Activated B cell treated with CpG ODN at 0.5 μM for 24 hours (primary cell): ENCODE results near the gene DPF1. TPM values are rescaled to one million over a fixed set of nuclear protein-coding genes. Genes with fewer than 3 reads are reported as not detected.

Experiments
- ATAC-seq: fragments of 200-7000 bp; cut with Tn5 transposase; one replicate; pipeline ENCODE4 v1.10.0; 2021; ENCODE audit warnings: low read depth, mild to moderate bottlenecking, moderate library complexity
- CTCF ChIA-PET: fragments of 350-600 bp; sonication (Branson Sonifier 250); formaldehyde crosslinking; loops from one replicate; lab custom pipeline; 2021; ENCODE audit warnings: antibody characterized with exemption; lab: Charles Lee
- POLR2A ChIA-PET: fragments of 350-600 bp; sonication (Branson Sonifier 250); formaldehyde crosslinking; loops from one replicate; lab custom pipeline; 2021; ENCODE audit warnings: antibody characterized with exemption; lab: Charles Lee
- DNase-seq: peaks from one replicate; pipeline ENCODE4 v3.0.0; 2022
- H3K27ac Mint-ChIP-seq: one replicate; pipeline ENCODE4 v1.8.0; 2020; ENCODE audit warnings: mixed read lengths
- H3K27me3 Mint-ChIP-seq: one replicate; pipeline ENCODE4 v1.8.0; 2021; ENCODE audit warnings: mixed read lengths
- H3K36me3 Mint-ChIP-seq: one replicate; pipeline ENCODE4 v1.8.0; 2021; ENCODE audit warnings: low read depth, mixed read lengths
- H3K4me1 Mint-ChIP-seq: one replicate; pipeline ENCODE4 v1.8.0; 2021; ENCODE audit warnings: mixed read lengths
- H3K4me3 Mint-ChIP-seq: one replicate; pipeline ENCODE4 v1.8.0; 2020; ENCODE audit warnings: mild to moderate bottlenecking, mixed read lengths
- H3K9me3 Mint-ChIP-seq: one replicate; pipeline ENCODE4 v1.8.0; 2020; ENCODE audit warnings: mixed read lengths
- CTCF ChIP-seq: fragments of 200-600 bp; IDR thresholded peaks from one replicate; pipeline ENCODE4 v1.8.0; 2022; ENCODE audit warnings: antibody characterized with exemption, mild to moderate bottlenecking
- intact Hi-C: fragments of 100-400 bp; cut with micrococcal nuclease; formaldehyde crosslinking; loops from one replicate; pipeline ENCODE4 v1.15.1; 2024
- total RNA-seq: library from RNA; stranded (reverse); gene quantifications from 2 replicates; pipeline ENCODE4 v1.2.3, GENCODE V29; 2022

The DPF1 gene
- total RNA-seq, 1 donor from 2014 or later = not detected

- no peaks in the 10 kb centered on the region for H3K27me3 Mint-ChIP-seq
- no peak overlapping the region for H3K27ac Mint-ChIP-seq
- no peak for TF ChIP-seq CTCF
- H3K4me3 Mint-ChIP-seq = no peak overlapping the region
- intact Hi-C loops = no loop called here
- POLR2A ChIA-PET = no interaction called here
- H3K9me3 Mint-ChIP-seq = no peaks in the 10 kb centered on the region
- peaks cover 67% of the 10 kb centered on the region for H3K36me3 Mint-ChIP-seq
- DNase-seq (no peak), ATAC-seq (no peak)
- CTCF ChIA-PET = no interaction called here
- H3K4me1 Mint-ChIP-seq = peaks cover 7% of the 10 kb centered on the region
These were observed 32.3 kb downstream of the DPF1 start for GRCh38 chr19:38191747-38192146.

- ATAC-seq (no peak), DNase-seq (no peak)
- Mint-ChIP-seq H3K27me3 (no peaks in the 10 kb centered on the region), H3K36me3 (peaks cover 61% of the 10 kb centered on the region), H3K4me3 (no peak overlapping the region), H3K9me3 (no peaks in the 10 kb centered on the region), H3K4me1 (peaks cover 9% of the 10 kb centered on the region), H3K27ac (no peak overlapping the region)
- intact Hi-C loops = no loop called here
- ChIA-PET CTCF (no interaction called here), POLR2A (interaction anchor here (0.5 kb wide), 1 partner anchor 425 kb away, joined by 9 read pairs; no protein-coding TSS in a partner anchor)
- TF ChIP-seq CTCF = no peak
These were observed 33.2 kb downstream of the DPF1 start for GRCh38 chr19:38190793-38191192.

GRCh38 chr19:38190061-38190460 is 34.0 kb downstream of the DPF1 start:
- CTCF ChIA-PET = no interaction called here
- Mint-ChIP-seq H3K27ac (no peak overlapping the region), H3K4me3 (no peak overlapping the region)

GRCh38 chr19:38185562-38185961 is 38.5 kb downstream of the DPF1 start:
- intact Hi-C loops = no loop called here
- no peaks in the 10 kb centered on the region for H3K27me3 Mint-ChIP-seq
- ChIA-PET POLR2A (no interaction called here), CTCF (no interaction called here)
- peak overlapping the region; percentile 51 for H3K27ac Mint-ChIP-seq
- no peak for TF ChIP-seq CTCF
- ATAC-seq (no peak), DNase-seq (no peak)
- H3K4me3 Mint-ChIP-seq = no peak overlapping the region
- no peaks in the 10 kb centered on the region for H3K9me3 Mint-ChIP-seq
- peaks cover 66% of the 10 kb centered on the region for H3K36me3 Mint-ChIP-seq
- H3K4me1 Mint-ChIP-seq = peaks cover 12% of the 10 kb centered on the region

More at GRCh38 chr19:38190061-38190460, 34.0 kb downstream of the DPF1 start:
- H3K9me3 Mint-ChIP-seq = no peaks in the 10 kb centered on the region
- DNase-seq (no peak), ATAC-seq (peak; percentile 78)
- peaks cover 61% of the 10 kb centered on the region for H3K36me3 Mint-ChIP-seq
- no peaks in the 10 kb centered on the region for H3K27me3 Mint-ChIP-seq
- H3K4me1 Mint-ChIP-seq = peaks cover 12% of the 10 kb centered on the region
- no peak for TF ChIP-seq CTCF
- POLR2A ChIA-PET = interaction anchor here (0.5 to 0.6 kb wide), 2 partner anchors 425 to 1293 kb away, joined by 3 to 9 read pairs; no protein-coding TSS in a partner anchor
- intact Hi-C loops = no loop called here

- H3K4me1 Mint-ChIP-seq = peaks cover 7% of the 10 kb centered on the region
- peaks cover 67% of the 10 kb centered on the region for H3K36me3 Mint-ChIP-seq
- no peak for TF ChIP-seq CTCF
- H3K4me3 Mint-ChIP-seq = no peak overlapping the region
- intact Hi-C loops = no loop called here
- no peak overlapping the region for H3K27ac Mint-ChIP-seq
- H3K27me3 Mint-ChIP-seq = no peaks in the 10 kb centered on the region
- ChIA-PET POLR2A (no interaction called here), CTCF (no interaction called here)
- no peaks in the 10 kb centered on the region for H3K9me3 Mint-ChIP-seq
- no peak for ATAC-seq
- no peak for DNase-seq
These were observed 39.2 kb downstream of the DPF1 start for GRCh38 chr19:38184815-38185214.
